Testis (tissue), 2 donors: ENCODE data around the gene CDYL2.

Experiments used
- POLR2A ChIP-seq: fragments of 450-650 bp; IDR thresholded peaks from one replicate; pipeline ENCODE4 v1.6.1; 2017; ENCODE audit warnings: antibody characterized with exemption, mild to moderate bottlenecking, moderate library complexity
- TF ChIP-seq, protein P1 (sequence below), 3 experiments: fragments of 450-650 bp in 2 of 3; fragments of 200-600 bp in 1 of 3; sonication (generic) in 1 of 3; IDR thresholded peaks; one replicate each; pipeline ENCODE4 v1.5.1; 2016 to 2019; ENCODE audit warnings: antibody characterized with exemption in 3 of 3, mild to moderate bottlenecking in 2 of 3, moderate library complexity in 1 of 3

DNA sequence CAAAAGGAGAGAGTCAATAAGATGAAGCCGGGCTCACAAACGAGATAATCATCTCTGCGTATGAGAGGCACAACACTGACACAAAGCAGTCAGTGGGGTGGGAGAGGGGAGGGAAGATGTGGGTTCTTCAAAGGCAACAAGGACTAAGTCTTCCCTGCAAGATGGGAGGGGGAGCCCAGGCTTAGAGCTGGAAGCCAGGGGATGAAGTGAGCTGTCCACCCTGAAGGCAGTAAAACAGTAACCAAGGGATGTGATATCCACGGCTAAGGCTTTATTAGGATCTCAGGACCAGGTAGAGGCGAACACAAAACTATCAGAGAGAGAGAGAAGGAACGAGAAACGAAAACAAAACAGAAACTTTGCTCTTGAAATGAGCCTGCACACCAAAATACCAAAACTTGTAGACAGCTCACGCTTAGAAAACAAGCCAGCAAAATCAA is 147.7 kb downstream of the CDYL2 start:
- TF ChIP-seq, protein P1, sequence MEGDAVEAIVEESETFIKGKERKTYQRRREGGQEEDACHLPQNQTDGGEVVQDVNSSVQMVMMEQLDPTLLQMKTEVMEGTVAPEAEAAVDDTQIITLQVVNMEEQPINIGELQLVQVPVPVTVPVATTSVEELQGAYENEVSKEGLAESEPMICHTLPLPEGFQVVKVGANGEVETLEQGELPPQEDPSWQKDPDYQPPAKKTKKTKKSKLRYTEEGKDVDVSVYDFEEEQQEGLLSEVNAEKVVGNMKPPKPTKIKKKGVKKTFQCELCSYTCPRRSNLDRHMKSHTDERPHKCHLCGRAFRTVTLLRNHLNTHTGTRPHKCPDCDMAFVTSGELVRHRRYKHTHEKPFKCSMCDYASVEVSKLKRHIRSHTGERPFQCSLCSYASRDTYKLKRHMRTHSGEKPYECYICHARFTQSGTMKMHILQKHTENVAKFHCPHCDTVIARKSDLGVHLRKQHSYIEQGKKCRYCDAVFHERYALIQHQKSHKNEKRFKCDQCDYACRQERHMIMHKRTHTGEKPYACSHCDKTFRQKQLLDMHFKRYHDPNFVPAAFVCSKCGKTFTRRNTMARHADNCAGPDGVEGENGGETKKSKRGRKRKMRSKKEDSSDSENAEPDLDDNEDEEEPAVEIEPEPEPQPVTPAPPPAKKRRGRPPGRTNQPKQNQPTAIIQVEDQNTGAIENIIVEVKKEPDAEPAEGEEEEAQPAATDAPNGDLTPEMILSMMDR (IDR thresholded peaks at IDR 0.05) = no peak
- TF ChIP-seq POLR2A = no peak
